ENCODE results near the gene AMPD3. TPM values are rescaled to one million over a fixed set of nuclear protein-coding genes. Genes with fewer than 3 reads are reported as not detected.

Gene AMPD3
- total RNA-seq, 4 donors from 2014 or later, result 3.8 to 7.5 (median 5.1) TPM

- intact Hi-C loops (cut with DNase I), result no loop called here
- Histone ChIP-seq H3K4me1 (no peaks in the 10 kb centered on the region), H3K9me3 (no peaks in the 10 kb centered on the region), H3K27ac (replicated peaks in 1 of 4) (no peak overlapping the region), H3K27me3 (no peaks in the 10 kb centered on the region), H3K4me3 (no peak overlapping the region), H3K36me3 (no peaks in the 10 kb centered on the region)
- TF ChIP-seq POLR2AphosphoS5 (IDR thresholded peaks at IDR 0.05) (no peak), EP300 (IDR thresholded peaks at IDR 0.05) (no peak), POLR2A (IDR thresholded peaks at IDR 0.05; ENCODE audit: low read depth) (no peak), CTCF (IDR thresholded peaks at IDR 0.05) (no peak)
- DNase-seq (ENCODE audit: extremely low spot score), result no peak
- 83% methylated on average over 3 of the region's 3 CpGs for WGBS
These were observed 96.8 kb downstream of the AMPD3 start for GRCh38 chr11:10551845-10552352.

GRCh38 chr11:10556590-10556989, 101.5 kb downstream of the AMPD3 start:
- Histone ChIP-seq H3K36me3 (no peaks in the 10 kb centered on the region), H3K9me3 (no peaks in the 10 kb centered on the region), H3K4me1 (no peaks in the 10 kb centered on the region), H3K27ac (replicated peaks in 1 of 4) (no peak overlapping the region), H3K4me3 (no peak overlapping the region), H3K27me3 (no peaks in the 10 kb centered on the region)
- 69% methylated on average over 1 of the region's 1 CpG for WGBS
- intact Hi-C loops (cut with DNase I), result no loop called here
- DNase-seq (ENCODE audit: extremely low spot score), result no peak
- TF ChIP-seq POLR2AphosphoS5 (IDR thresholded peaks at IDR 0.05), result no peak
- no peak for TF ChIP-seq EP300 (IDR thresholded peaks at IDR 0.05)
- TF ChIP-seq CTCF (IDR thresholded peaks at IDR 0.05), result no peak
- no peak for TF ChIP-seq POLR2A (IDR thresholded peaks at IDR 0.05; ENCODE audit: low read depth)

Other genes starting within 250 kb of the AMPD3 start
- 10 to 100 TPM; 44.6 to 59.4 (median 53.4) TPM for gene SBF2, start 161.0 kb upstream of the AMPD3 start, total RNA-seq
- gene ADM, start 150.2 kb upstream of the AMPD3 start, total RNA-seq, result 100 to 1,000 TPM in 2 of 4 donors, 10 to 100 TPM in 2; 57.3 to 152 (median 105) TPM
- 10 to 100 TPM; 24.1 to 39.3 (median 34.9) TPM for gene RNF141, start 85.9 kb downstream of the AMPD3 start, total RNA-seq
- 100 to 1,000 TPM in 1 of 4 donors, 10 to 100 TPM in 3; 59.5 to 150 (median 74.3) TPM for gene LYVE1, start 113.4 kb downstream of the AMPD3 start, total RNA-seq
- gene IRAG1, start 238.5 kb downstream of the AMPD3 start, total RNA-seq, result 100 to 1,000 TPM; 205 to 338 (median 276) TPM